Neural progenitor cell (in vitro differentiated cells): ENCODE measurements around the gene GAB2.

ENCODE experiments used
- CTCF ChIP-seq: fragments of 200-600 bp; sonication (generic); IDR thresholded peaks from 2 replicates; pipeline ENCODE4 v1.5.1; 2017; ENCODE audit warnings: antibody characterized with exemption, mild to moderate bottlenecking
- EZH2 ChIP-seq: fragments of 200-600 bp; sonication (generic); IDR thresholded peaks from 2 replicates; pipeline ENCODE4 v1.6.1; 2017; ENCODE audit warnings: antibody characterized with exemption, mild to moderate bottlenecking, moderate library complexity
- EZH2phosphoT487 ChIP-seq: fragments of 200-600 bp; sonication (generic); IDR thresholded peaks from 2 replicates; pipeline ENCODE4 v1.6.1; 2017; ENCODE audit warnings: antibody characterized with exemption

- TF ChIP-seq CTCF (no peak), EZH2phosphoT487 (no peak), EZH2 (no peak)
Observed at GRCh38 chr11:78188286-78189173, 229.1 kb downstream of the GAB2 start, which contains the start of the genes KCTD21 and USP35.
